Body of pancreas (tissue), 4 donors: ENCODE measurements around the gene PTPN6. TPM values are rescaled to one million over a fixed set of nuclear protein-coding genes. Genes with fewer than 3 reads are reported as not detected.

Experiments
- ATAC-seq: fragments of 150-250 bp; one replicate; pipeline ENCODE4 v1.9.1; 2016
- DNase-seq, 4 donors: peaks; one replicate each; pipeline ENCODE4 v3.0.0-alpha.2; 2019
- H3K27ac ChIP-seq, 4 donors: fragments of 200-600 bp; sonication (generic); 1 replicate in 3 of 4; 2 replicates in 1 of 4; pipeline versions ENCODE4 v1.5.1 to v1.6.1; 2016 to 2019; ENCODE audit warnings: mild to moderate bottlenecking in 1 of 4, mixed read lengths in 1 of 4, moderate library complexity in 1 of 4
- H3K27me3 ChIP-seq, 2 donors: fragments of 200-600 bp; sonication (generic); one replicate each; pipeline ENCODE4 v1.6.0; 2016; ENCODE audit warnings: mild to moderate bottlenecking in 1 of 2
- H3K36me3 ChIP-seq, 2 donors: fragments of 200-600 bp; sonication (generic); replicated peaks in 1 of 2; 2 replicates each; pipeline ENCODE4 v1.5.1; 2016; ENCODE audit warnings: low read depth in 2 of 2; ENCODE audit not compliant: insufficient read depth in 1 of 2
- H3K4me1 ChIP-seq: fragments of 200-600 bp; sonication (generic); one replicate; pipeline ENCODE4 v1.6.0; 2016
- H3K4me3 ChIP-seq, 2 donors: fragments of 200-600 bp; sonication (generic); 1 replicate in 1 of 2; 2 replicates in 1 of 2; pipeline ENCODE4 v1.5.1; 2016 to 2019
- H3K9me3 ChIP-seq, 3 donors: fragments of 200-600 bp; sonication (generic); 1 replicate in 2 of 3; 2 replicates in 1 of 3; pipeline ENCODE4 v1.5.1; 2016
- POLR2A ChIP-seq, 3 donors: fragments of 450-650 bp; IDR thresholded peaks; one replicate each; pipeline ENCODE4 v1.6.1; 2016; ENCODE audit warnings: antibody characterized with exemption in 3 of 3, mild to moderate bottlenecking in 2 of 3
- WGBS, 2 donors: methylation state at CpG; one replicate each; pipeline ENCODE4 v1.1.5; 2017; 5-methylcytosine and 5-hydroxymethylcytosine counted together
- intact Hi-C: fragments of 100-400 bp; cut with DNase I; formaldehyde crosslinking; loops from one replicate; pipeline ENCODE4 v1.15.1; 2023
- total RNA-seq, 2 donors: library from RNA; depleted of rRNA; stranded (reverse); fragments of >200 nt; gene quantifications; one replicate each; pipeline ENCODE4 v1.1.0, GENCODE V29; 2016
- TF ChIP-seq, protein P1 (sequence below), 7 experiments: fragments of 450-650 bp in 4 of 7; fragments of 200-600 bp in 3 of 7; sonication (generic) in 3 of 7; IDR thresholded peaks; one replicate each; pipeline ENCODE4 v1.5.1; 2016 to 2019; ENCODE audit warnings: antibody characterized with exemption in 7 of 7

PTPN6 gene
- total RNA-seq, 2 donors from 2014 or later: 18.4 to 19.4 TPM

DNA sequence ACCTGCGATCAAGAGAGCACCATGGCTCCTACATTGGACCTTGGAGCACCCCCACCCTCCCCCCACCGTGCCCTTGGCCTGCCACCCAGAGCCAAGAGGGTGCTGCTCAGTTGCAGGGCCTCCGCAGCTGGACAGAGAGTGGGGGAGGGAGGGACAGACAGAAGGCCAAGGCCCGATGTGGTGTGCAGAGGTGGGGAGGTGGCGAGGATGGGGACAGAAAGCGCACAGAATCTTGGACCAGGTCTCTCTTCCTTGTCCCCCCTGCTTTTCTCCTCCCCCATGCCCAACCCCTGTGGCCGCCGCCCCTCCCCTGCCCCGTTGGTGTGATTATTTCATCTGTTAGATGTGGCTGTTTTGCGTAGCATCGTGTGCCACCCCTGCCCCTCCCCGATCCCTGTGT lies 9.4 kb upstream of the PTPN6 start:
- Histone ChIP-seq H3K27me3 (no peaks in the 10 kb centered on the region), H3K27ac (no peak overlapping the region), H3K36me3 (no peaks in the 10 kb centered on the region), H3K4me1 (peaks cover 52% of the 10 kb centered on the region), H3K4me3 (no peak overlapping the region), H3K9me3 (no peaks in the 10 kb centered on the region)
- 69 to 74% methylated on average over 12 of the region's 12 CpGs for WGBS, 2 donors
- DNase-seq (no peak), ATAC-seq (no peak)
- intact Hi-C loops: no loop called here
- TF ChIP-seq POLR2A (IDR thresholded peaks at IDR 0.05): no peak
- TF ChIP-seq, protein P1, sequence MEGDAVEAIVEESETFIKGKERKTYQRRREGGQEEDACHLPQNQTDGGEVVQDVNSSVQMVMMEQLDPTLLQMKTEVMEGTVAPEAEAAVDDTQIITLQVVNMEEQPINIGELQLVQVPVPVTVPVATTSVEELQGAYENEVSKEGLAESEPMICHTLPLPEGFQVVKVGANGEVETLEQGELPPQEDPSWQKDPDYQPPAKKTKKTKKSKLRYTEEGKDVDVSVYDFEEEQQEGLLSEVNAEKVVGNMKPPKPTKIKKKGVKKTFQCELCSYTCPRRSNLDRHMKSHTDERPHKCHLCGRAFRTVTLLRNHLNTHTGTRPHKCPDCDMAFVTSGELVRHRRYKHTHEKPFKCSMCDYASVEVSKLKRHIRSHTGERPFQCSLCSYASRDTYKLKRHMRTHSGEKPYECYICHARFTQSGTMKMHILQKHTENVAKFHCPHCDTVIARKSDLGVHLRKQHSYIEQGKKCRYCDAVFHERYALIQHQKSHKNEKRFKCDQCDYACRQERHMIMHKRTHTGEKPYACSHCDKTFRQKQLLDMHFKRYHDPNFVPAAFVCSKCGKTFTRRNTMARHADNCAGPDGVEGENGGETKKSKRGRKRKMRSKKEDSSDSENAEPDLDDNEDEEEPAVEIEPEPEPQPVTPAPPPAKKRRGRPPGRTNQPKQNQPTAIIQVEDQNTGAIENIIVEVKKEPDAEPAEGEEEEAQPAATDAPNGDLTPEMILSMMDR (IDR thresholded peaks at IDR 0.05): no peak

DNA sequence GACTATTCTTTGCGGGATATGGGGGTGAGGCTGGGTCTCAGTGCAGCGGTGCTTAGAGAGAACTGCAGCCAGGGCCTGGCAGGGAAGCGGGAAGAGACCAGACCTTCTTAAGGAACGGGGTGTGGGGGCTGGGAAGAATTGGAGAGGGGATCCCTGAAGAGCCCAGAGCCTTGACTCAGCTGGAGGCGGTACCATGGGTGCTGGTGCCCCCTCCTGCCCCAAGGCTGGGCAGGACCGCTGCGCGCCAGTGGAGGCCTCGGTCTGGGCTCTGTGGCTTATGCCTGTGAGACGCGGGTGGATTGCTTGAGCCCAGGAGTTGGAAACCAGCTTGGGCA lies 8.9 kb upstream of the PTPN6 start:
- no peak for ATAC-seq
- Histone ChIP-seq H3K27me3 (no peaks in the 10 kb centered on the region), H3K9me3 (no peaks in the 10 kb centered on the region), H3K4me1 (peaks cover 52% of the 10 kb centered on the region), H3K27ac (peak overlapping the region in 3 of 4 donors; percentile 89 to 98 (median 96)), H3K36me3 (no peaks in the 10 kb centered on the region), H3K4me3 (no peak overlapping the region)
- no peak for TF ChIP-seq POLR2A (IDR thresholded peaks at IDR 0.05)
- TF ChIP-seq, protein P1 (IDR thresholded peaks at IDR 0.05): no peak
- intact Hi-C loops: no loop called here
- peak in 1 of 4 donors; percentile 35 for DNase-seq
- 79 to 92% methylated on average over 11 of the region's 11 CpGs for WGBS, 2 donors

DNA sequence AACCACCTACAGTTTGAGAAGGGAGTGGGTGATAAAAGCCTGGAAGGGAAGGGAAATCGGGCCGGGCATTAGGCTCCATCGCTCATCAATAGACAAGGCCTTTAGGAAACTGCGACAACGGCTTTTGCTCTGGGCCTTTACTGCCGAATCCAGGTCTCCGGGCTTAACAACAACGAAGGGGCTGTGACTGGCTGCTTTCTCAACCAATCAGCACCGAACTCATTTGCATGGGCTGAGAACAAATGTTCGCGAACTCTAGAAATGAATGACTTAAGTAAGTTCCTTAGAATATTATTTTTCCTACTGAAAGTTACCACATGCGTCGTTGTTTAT lies 7.8 kb upstream of the PTPN6 start:
- Histone ChIP-seq H3K27ac (peak overlapping the region; percentile 89 to 98 (median 93)), H3K27me3 (no peaks in the 10 kb centered on the region), H3K9me3 (no peaks in the 10 kb centered on the region), H3K4me3 (no peak overlapping the region), H3K36me3 (no peaks in the 10 kb centered on the region), H3K4me1 (peaks cover 44% of the 10 kb centered on the region)
- TF ChIP-seq POLR2A (IDR thresholded peaks at IDR 0.05): no peak
- TF ChIP-seq, protein P1 (IDR thresholded peaks at IDR 0.05): no peak
- 1 to 2% methylated on average over 13 of the region's 13 CpGs for WGBS, 2 donors
- ATAC-seq (peak; percentile 47), DNase-seq (peak; percentile 83 to 94 (median 90))
- intact Hi-C loops: no loop called here

DNA sequence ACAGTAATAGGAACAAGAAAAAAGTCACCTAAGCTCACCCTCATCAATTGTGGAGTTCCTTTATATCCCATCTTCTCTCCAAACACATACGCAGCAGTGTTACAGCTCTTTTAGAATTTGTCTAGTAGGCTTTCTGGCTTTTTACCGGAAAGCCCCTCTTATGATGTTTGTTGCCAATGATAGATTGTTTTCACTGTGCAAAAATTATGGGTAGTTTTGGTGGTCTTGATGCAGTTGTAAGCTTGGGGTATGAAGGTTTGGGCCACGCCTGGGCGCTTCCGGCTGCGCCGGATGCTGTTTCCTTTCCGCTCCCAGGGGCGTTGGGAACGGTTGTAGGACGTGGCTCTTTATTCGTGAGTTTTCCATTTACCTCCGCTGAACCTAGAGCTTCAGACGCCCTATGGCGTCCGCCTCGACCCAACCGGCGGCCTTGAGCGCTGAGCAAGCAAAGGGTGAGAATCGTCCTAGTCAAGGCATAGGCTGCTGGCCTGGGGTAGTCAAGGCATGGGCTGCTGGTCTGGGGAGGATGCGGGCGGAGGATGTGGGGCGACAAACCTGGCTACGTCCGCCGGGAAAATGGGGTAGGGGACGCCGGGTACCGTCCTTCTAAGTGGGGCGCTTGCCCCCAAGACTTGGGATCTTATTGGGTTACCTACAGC lies 7.3 kb upstream of the PTPN6 start, which contains the start of the genes C12orf57 and RNU7-1:
Gene C12orf57, plus strand, starts transcription at position 301 of the 659 bp plus-strand sequence. Its CDS starts 100 bp downstream, at position 401.
Gene RNU7-1, plus strand, starts transcription at position 95 of the 659 bp plus-strand sequence.
- peak within 1 kb of the TSS; percentile 89 to 98 (median 93) for H3K27ac ChIP-seq
- 0% methylated on average over 13 to 28 of the region's 31 CpGs for WGBS, 2 donors
- H3K4me1 ChIP-seq: peaks cover 39% of the 10 kb centered on the region
- peak within 1 kb of the TSS; percentile 54 to 81 for H3K4me3 ChIP-seq
- no peaks in the 10 kb centered on the region for H3K9me3 ChIP-seq
- intact Hi-C loops: no loop called here
- DNase-seq (peak; percentile 78 to 85 (median 81)), ATAC-seq (peak; percentile 53)
- TF ChIP-seq, protein P1 (IDR thresholded peaks at IDR 0.05): no peak
- TF ChIP-seq POLR2A (IDR thresholded peaks at IDR 0.05): peak; percentile 82 to 100 (median 100)
- no peaks in the 10 kb centered on the region for H3K36me3 ChIP-seq
- H3K27me3 ChIP-seq: no peaks in the 10 kb centered on the region
